Measurements from ENCODE around the gene ARID3C.

Gene ARID3C

DNA sequence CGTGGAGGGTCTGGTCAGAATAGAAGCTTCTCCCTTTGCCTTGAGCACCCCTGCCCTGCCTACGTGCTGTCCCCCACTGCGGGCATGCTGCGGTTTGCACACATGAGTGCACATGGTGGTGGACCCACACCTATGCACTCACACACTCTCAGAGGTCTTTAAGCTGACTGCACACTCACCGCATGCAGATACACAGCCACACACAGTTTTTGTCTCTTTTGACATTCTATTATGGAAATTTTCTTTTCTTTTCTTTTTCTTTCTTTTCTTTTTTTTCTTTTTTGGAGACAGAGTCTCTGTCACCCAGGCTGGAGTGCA lies 584 bp upstream of the ARID3C start:
- H3K4me3 ChIP-seq (IDR thresholded peaks at IDR 0.05; ENCODE audit: insufficient read depth, low read depth, low read length): no peak overlapping the region
- H3K79me2 ChIP-seq (ENCODE audit: insufficient read depth, low read depth): no peaks in the 10 kb centered on the region
- H3K27me3 ChIP-seq (ENCODE audit: insufficient read depth, low read depth): peaks cover 54% of the 10 kb centered on the region
- H3K4me2 ChIP-seq: no peak overlapping the region
- peaks cover 12% of the 10 kb centered on the region for H3K4me1 ChIP-seq (ENCODE audit: low read depth, poor library complexity, severe bottlenecking)
- H3K27ac ChIP-seq: no peak overlapping the region
- no peaks in the 10 kb centered on the region for H3K36me3 ChIP-seq (ENCODE audit: insufficient read depth)
- TF ChIP-seq CTCF (conservative IDR thresholded peaks at IDR 0.05; ENCODE audit: low read depth, low read length): no peak
- H3K9ac ChIP-seq: no peak overlapping the region
- no peaks in the 10 kb centered on the region for H4K20me1 ChIP-seq (ENCODE audit: insufficient read depth)
- no peak overlapping the region for H2AFZ ChIP-seq (ENCODE audit: low read depth)

DNA sequence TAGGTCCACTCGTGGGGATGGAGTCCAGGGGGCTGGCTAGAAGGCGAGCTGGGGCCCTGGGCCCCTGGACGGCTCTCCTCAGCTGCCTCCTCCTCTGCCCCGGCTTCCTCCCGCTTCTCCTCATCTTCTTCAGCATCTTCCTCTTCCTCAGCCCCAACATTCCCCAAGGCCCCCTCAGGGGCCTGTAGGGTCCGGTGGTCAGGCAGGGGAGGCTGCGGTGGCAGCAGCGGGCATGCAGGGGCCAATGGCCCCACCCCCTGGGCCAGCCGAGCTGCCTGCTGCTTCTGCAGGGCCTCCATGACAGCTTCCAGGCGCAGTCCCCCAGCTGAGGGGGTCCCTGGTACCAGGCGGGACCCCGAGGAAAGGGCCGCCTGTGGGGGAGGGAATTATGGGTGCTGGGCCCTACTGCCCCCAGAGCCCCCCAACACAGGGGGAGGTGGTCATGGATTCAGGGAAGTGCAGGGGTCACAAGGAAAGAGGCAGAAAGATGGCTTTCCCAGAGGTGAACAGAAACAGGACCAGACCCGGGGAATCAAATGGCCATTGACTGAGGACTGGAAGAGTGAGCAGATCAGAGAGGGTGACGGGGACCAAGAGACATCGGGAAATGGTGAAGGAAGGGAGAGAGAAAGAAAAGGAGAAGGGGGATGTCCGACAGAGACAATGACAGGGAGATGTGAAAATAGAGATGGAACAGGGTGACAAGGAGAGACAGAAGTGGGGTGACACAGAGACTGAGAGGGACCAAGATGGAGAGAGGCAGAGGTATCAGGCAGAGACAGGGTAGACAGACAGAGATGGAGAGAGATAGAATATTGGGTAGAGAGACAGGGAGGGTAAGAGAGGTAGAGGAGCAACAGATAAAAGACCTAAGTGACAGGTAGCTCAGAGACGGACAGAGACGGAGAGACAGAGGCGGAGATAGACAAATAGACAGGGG lies 880 bp downstream of the ARID3C start:
- H3K4me3 ChIP-seq (IDR thresholded peaks at IDR 0.05; ENCODE audit: insufficient read depth, low read depth, low read length): no peak overlapping the region
- no peak overlapping the region for H3K27ac ChIP-seq
- no peaks in the 10 kb centered on the region for H3K36me3 ChIP-seq (ENCODE audit: insufficient read depth)
- no peaks in the 10 kb centered on the region for H3K4me1 ChIP-seq (ENCODE audit: low read depth, poor library complexity, severe bottlenecking)
- no peak overlapping the region for H3K4me2 ChIP-seq
- H4K20me1 ChIP-seq (ENCODE audit: insufficient read depth): no peaks in the 10 kb centered on the region
- peaks cover 54% of the 10 kb centered on the region for H3K27me3 ChIP-seq (ENCODE audit: insufficient read depth, low read depth)
- no peak for TF ChIP-seq CTCF (conservative IDR thresholded peaks at IDR 0.05; ENCODE audit: low read depth, low read length)
- H3K79me2 ChIP-seq (ENCODE audit: insufficient read depth, low read depth): no peaks in the 10 kb centered on the region
- no peak overlapping the region for H3K9ac ChIP-seq
- H2AFZ ChIP-seq (ENCODE audit: low read depth): no peak overlapping the region

GRCh38 chr9:34625186-34625486 lies 3.7 kb downstream of the ARID3C start:
- Histone ChIP-seq H3K4me1 (ENCODE audit: low read depth, poor library complexity, severe bottlenecking) (peaks cover 6% of the 10 kb centered on the region), H3K4me3 (IDR thresholded peaks at IDR 0.05; ENCODE audit: insufficient read depth, low read depth, low read length) (no peak overlapping the region), H3K4me2 (no peak overlapping the region), H2AFZ (ENCODE audit: low read depth) (no peak overlapping the region), H3K9ac (no peak overlapping the region), H3K36me3 (ENCODE audit: insufficient read depth) (no peaks in the 10 kb centered on the region), H3K79me2 (ENCODE audit: insufficient read depth, low read depth) (no peaks in the 10 kb centered on the region), H4K20me1 (ENCODE audit: insufficient read depth) (no peaks in the 10 kb centered on the region), H3K27ac (no peak overlapping the region), H3K27me3 (ENCODE audit: insufficient read depth, low read depth) (peaks cover 44% of the 10 kb centered on the region)
- no peak for TF ChIP-seq CTCF (conservative IDR thresholded peaks at IDR 0.05; ENCODE audit: low read depth, low read length)

GRCh38 chr9:34624475-34625185 lies 4.2 kb downstream of the ARID3C start:
- no peaks in the 10 kb centered on the region for H3K36me3 ChIP-seq (ENCODE audit: insufficient read depth)
- no peak for TF ChIP-seq CTCF (conservative IDR thresholded peaks at IDR 0.05; ENCODE audit: low read depth, low read length)
- no peak overlapping the region for H3K27ac ChIP-seq
- peaks cover 39% of the 10 kb centered on the region for H3K27me3 ChIP-seq (ENCODE audit: insufficient read depth, low read depth)
- no peak overlapping the region for H2AFZ ChIP-seq (ENCODE audit: low read depth)
- H3K4me3 ChIP-seq (IDR thresholded peaks at IDR 0.05; ENCODE audit: insufficient read depth, low read depth, low read length): no peak overlapping the region
- H3K9ac ChIP-seq: no peak overlapping the region
- H3K79me2 ChIP-seq (ENCODE audit: insufficient read depth, low read depth): peaks cover 3% of the 10 kb centered on the region; the same call in 1 of the 2 replicates
- no peaks in the 10 kb centered on the region for H4K20me1 ChIP-seq (ENCODE audit: insufficient read depth)
- peaks cover 9% of the 10 kb centered on the region for H3K4me1 ChIP-seq (ENCODE audit: low read depth, poor library complexity, severe bottlenecking)
- H3K4me2 ChIP-seq: no peak overlapping the region
